HCT116 (cell line): ENCODE results near the gene ADIPOR2. TPM values are rescaled to one million over a fixed set of nuclear protein-coding genes. Genes with fewer than 3 reads are reported as not detected.

Experiments used
- ATAC-seq: fragments of 200-7000 bp; cut with Tn5 transposase; 2 replicates; pipeline ENCODE4 v1.9.1; 2020; ENCODE audit warnings: mild to moderate bottlenecking, moderate library complexity
- BruUV-seq: library from RNA; stranded (reverse); fragments of 400-500 nt; replicated peaks from 2 replicates; lab custom pipeline; 2021; lab: Mats Ljungman, UMichigan
- CTCF ChIA-PET: fragments of 300-600 bp; sonication (Branson Sonifier 250); formaldehyde crosslinking; loops from one replicate; lab custom pipeline; 2021; ENCODE audit warnings: antibody characterized with exemption; lab: Charles Lee
- POLR2A ChIA-PET: fragments of 300-600, 350-600 bp; sonication (Branson Sonifier 250); formaldehyde crosslinking; loops from one replicate; lab custom pipeline; 2021; ENCODE audit warnings: antibody characterized with exemption; lab: Charles Lee
- RAD21 ChIA-PET, 2 experiments: fragments of 300-600 bp; sonication (Branson Sonifier 250); formaldehyde crosslinking; loops; one replicate each; lab custom pipeline; 2023; ENCODE audit warnings: low total read pairs in 2 of 2; ENCODE audit not compliant: uncharacterized antibody in 2 of 2, unreplicated experiment in 2 of 2, low non-redundant PET in 1 of 2; lab: Charles Lee
- DNase-seq: peaks from one replicate; pipeline ENCODE4 v3.0.0-alpha.2; 2010; ENCODE audit warnings: low read depth, low spot score
- H2AFZ ChIP-seq: fragments of 200-600 bp; shearing (Covaris generic), sonication (generic); 2 replicates; pipeline ENCODE4 v1.6.1; 2017; ENCODE audit warnings: low read depth, mixed run types, mixed read lengths, antibody characterized with exemption, low read length; ENCODE audit not compliant: poor library complexity, severe bottlenecking
- H3K27ac ChIP-seq: 2 replicates; pipeline ENCODE4 v1.5.1; 2012; ENCODE audit warnings: low read depth, low read length
- H3K27me3 ChIP-seq: fragments of 200-600 bp; sonication (generic); 2 replicates; pipeline ENCODE4 v1.6.1; 2016; ENCODE audit warnings: mixed run types, low read length, mixed read lengths; ENCODE audit not compliant: insufficient read depth
- H3K36me3 ChIP-seq, 2 experiments: fragments of 200-500 bp in 1 of 2; fragments of 200-600 bp in 1 of 2; sonication (Bioruptor generic) in 1 of 2; sonication (generic) in 1 of 2; 2 replicates each; pipeline versions ENCODE4 v1.5.1 to v1.6.1; 2014 to 2016; ENCODE audit warnings: low read length in 2 of 2, inconsistent platforms in 1 of 2, mixed read lengths in 1 of 2, mixed run types in 1 of 2; ENCODE audit not compliant: insufficient read depth in 2 of 2, control insufficient read depth in 1 of 2
- H3K4me1 ChIP-seq, 2 experiments: fragments of 200-600 bp in 1 of 2; sonication (generic) in 1 of 2; 2 replicates each; pipeline versions ENCODE4 v1.5.1 to v1.6.1; 2012 to 2017; ENCODE audit warnings: low read length in 2 of 2, inconsistent platforms in 1 of 2, mild to moderate bottlenecking in 1 of 2, mixed read lengths in 1 of 2, mixed run types in 1 of 2, moderate library complexity in 1 of 2; ENCODE audit not compliant: insufficient read depth in 2 of 2, control insufficient read depth in 1 of 2
- H3K4me2 ChIP-seq: fragments of 200-600 bp; sonication (generic); 2 replicates; pipeline ENCODE4 v1.6.1; 2017; ENCODE audit warnings: mixed run types, low read length, mixed read lengths
- H3K4me3 ChIP-seq, 2 experiments: fragments of 200-600 bp in 1 of 2; sonication (generic) in 1 of 2; replicated peaks in 1 of 2; 2 replicates each; pipeline ENCODE4 v1.5.1; 2011 to 2016; ENCODE audit warnings: low read length in 2 of 2, control low read depth in 1 of 2, low read depth in 1 of 2, mild to moderate bottlenecking in 1 of 2, mixed read lengths in 1 of 2, mixed run types in 1 of 2
- H3K79me2 ChIP-seq: fragments of 200-600 bp; sonication (generic); 2 replicates; pipeline ENCODE4 v1.6.1; 2017; ENCODE audit warnings: mild to moderate bottlenecking, mixed run types, low read length, moderate library complexity, mixed read lengths; ENCODE audit not compliant: insufficient read depth
- H3K9ac ChIP-seq: fragments of 200-600 bp; sonication (generic); 2 replicates; pipeline ENCODE4 v1.6.1; 2016; ENCODE audit warnings: low read length, mixed read lengths
- H3K9me2 ChIP-seq: fragments of 200-600 bp; sonication (generic), shearing (Covaris generic); 2 replicates; pipeline ENCODE4 v1.6.1; 2017; ENCODE audit warnings: mixed run types, mild to moderate bottlenecking, moderate library complexity; ENCODE audit not compliant: insufficient read depth
- H3K9me3 ChIP-seq, 2 experiments: fragments of 200-500 bp in 1 of 2; fragments of 200-600 bp in 1 of 2; sonication (Bioruptor generic) in 1 of 2; sonication (generic) in 1 of 2; 2 replicates each; pipeline ENCODE4 v1.6.1; 2014 to 2017; ENCODE audit warnings: low read length in 2 of 2, mixed read lengths in 2 of 2, inconsistent platforms in 1 of 2, low read depth in 1 of 2, mild to moderate bottlenecking in 1 of 2, mixed run types in 1 of 2, moderate library complexity in 1 of 2; ENCODE audit not compliant: control insufficient read depth in 1 of 2, insufficient read depth in 1 of 2
- H4K20me1 ChIP-seq: fragments of 200-600 bp; sonication (generic), shearing (Covaris generic); 2 replicates; pipeline ENCODE4 v1.6.1; 2017; ENCODE audit warnings: mixed run types, mild to moderate bottlenecking, moderate library complexity; ENCODE audit not compliant: insufficient read depth
- EGR1 ChIP-seq: IDR thresholded peaks from 2 replicates; pipeline ENCODE4 v1.6.1; 2012; ENCODE audit warnings: low read depth
- EZH2 ChIP-seq: fragments of 200-600 bp; sonication (generic); IDR thresholded peaks from 2 replicates; pipeline ENCODE4 v1.6.1; 2017; ENCODE audit warnings: antibody characterized with exemption, mixed run types
- EZH2phosphoT487 ChIP-seq: fragments of 200-600 bp; IDR thresholded peaks from 2 replicates; pipeline ENCODE4 v1.6.1; 2018; ENCODE audit warnings: antibody characterized with exemption, borderline replicate concordance
- POLR2A ChIP-seq: IDR thresholded peaks from 2 replicates; pipeline ENCODE4 v1.7.0; 2011; ENCODE audit warnings: borderline replicate concordance; ENCODE audit not compliant: insufficient read depth, insufficient read length; ENCODE audit errors: extremely low read depth
- REST ChIP-seq: IDR thresholded peaks from 2 replicates; pipeline ENCODE4 v1.6.1; 2012; ENCODE audit warnings: low read depth
- ZNF274 ChIP-seq: fragments of 200-500 bp; sonication (Bioruptor generic); IDR thresholded peaks from 2 replicates; pipeline ENCODE4 v1.6.1; 2014; ENCODE audit warnings: mild to moderate bottlenecking, low read depth, low read length, inconsistent platforms
- intact Hi-C: fragments of 100-400 bp; cut with micrococcal nuclease; formaldehyde crosslinking; loops from 2 replicates; pipeline ENCODE4 v1.10.0; 2022
- total RNA-seq: library from RNA; stranded (reverse); gene quantifications from one replicate; pipeline ENCODE4 v1.2.1, GENCODE V29; 2021; ENCODE audit not compliant: unreplicated experiment

The ADIPOR2 gene
- total RNA-seq, 1 experiment from 2014 or later, result 69.9 TPM

GRCh38 chr12:1819571-1819970 lies 128.7 kb downstream of the ADIPOR2 start:
- H3K27ac ChIP-seq, result no peak overlapping the region
- H3K4me2 ChIP-seq, result no peak overlapping the region
- ChIA-PET POLR2A (no interaction called here), RAD21 (no interaction called here), CTCF (no interaction called here)
- no peak for TF ChIP-seq REST
- no peak for TF ChIP-seq EZH2
- no peak for TF ChIP-seq EGR1
- TF ChIP-seq POLR2A, result no peak
- no peak for TF ChIP-seq ZNF274
- no peak for TF ChIP-seq EZH2phosphoT487
- no peak overlapping the region for H3K9ac ChIP-seq
- H3K4me3 ChIP-seq, result no peak overlapping the region
- DNase-seq, result no peak
- BruUV-seq, result no TSS peak
- no peaks in the 10 kb centered on the region for H4K20me1 ChIP-seq
- no peak overlapping the region for H2AFZ ChIP-seq
- H3K4me1 ChIP-seq, result no peaks in the 10 kb centered on the region
- no peaks in the 10 kb centered on the region for H3K36me3 ChIP-seq
- ATAC-seq, result no peak
- H3K79me2 ChIP-seq, result no peaks in the 10 kb centered on the region
- intact Hi-C loops, result no loop called here
- no peaks in the 10 kb centered on the region for H3K9me3 ChIP-seq
- H3K9me2 ChIP-seq, result no peaks in the 10 kb centered on the region
- H3K27me3 ChIP-seq, result peaks cover 6% of the 10 kb centered on the region; the same call in 1 of the 2 replicates
